Inflammatory macrophage (primary cell): ENCODE data around the gene UNC13C.
"Not testable (repeated sequence)": the region's sequence is repeated elsewhere in the genome, so short reads cannot be mapped to it uniquely, and the experiment has no call there.

Experiments
- DNase-seq, 2 donors: peaks; one replicate each; pipeline ENCODE4 v3.0.0-alpha.2; 2020 to 2022
- total RNA-seq, 18 experiments: gene quantifications; one replicate each; lab custom pipeline; 2026; ENCODE audit warnings: mixed read lengths in 6 of 18, inconsistent platforms in 2 of 18; lab: John Stamatoyannopoulos, UW

Gene UNC13C
- total RNA-seq: 0 to 0.46 (median 0.08) reads per million in 18 experiments

DNA sequence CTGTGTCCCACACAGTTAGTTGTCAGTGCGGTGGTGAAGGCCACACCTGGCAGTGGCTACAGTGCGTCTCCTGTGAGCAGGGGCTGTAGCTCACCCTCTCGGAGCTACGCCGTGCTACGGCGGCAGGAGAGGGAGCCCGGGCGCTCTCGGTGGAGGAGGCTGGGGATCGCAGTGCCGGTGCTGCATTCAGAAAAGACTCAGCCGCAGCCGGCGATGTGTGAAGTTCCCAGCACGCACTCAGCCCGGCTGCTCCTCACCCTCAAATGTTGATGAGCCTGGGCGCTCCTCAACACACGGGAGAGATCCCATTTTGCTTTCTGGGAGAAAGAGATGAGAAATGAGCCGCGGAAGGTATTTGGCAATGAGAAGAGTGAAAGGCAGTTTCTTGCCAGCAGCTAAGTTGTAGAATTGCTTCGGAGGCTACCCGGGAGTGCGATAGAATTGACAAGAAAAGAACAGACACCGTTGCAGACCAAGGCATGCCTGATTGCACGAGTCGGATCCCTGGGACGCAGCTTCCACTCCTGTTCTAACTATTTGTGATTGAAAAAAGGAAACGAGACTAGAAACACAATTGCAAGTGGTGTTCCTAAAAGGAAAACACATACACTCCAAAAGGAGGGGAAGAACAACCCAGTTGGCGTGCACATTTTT lies at the start of gene UNC13C:
Gene UNC13C (plus strand): TSS at position 189 of the 654 bp plus-strand sequence. CDS start 34,463 bp downstream, outside the sequence.
- no peak for DNase-seq

DNA sequence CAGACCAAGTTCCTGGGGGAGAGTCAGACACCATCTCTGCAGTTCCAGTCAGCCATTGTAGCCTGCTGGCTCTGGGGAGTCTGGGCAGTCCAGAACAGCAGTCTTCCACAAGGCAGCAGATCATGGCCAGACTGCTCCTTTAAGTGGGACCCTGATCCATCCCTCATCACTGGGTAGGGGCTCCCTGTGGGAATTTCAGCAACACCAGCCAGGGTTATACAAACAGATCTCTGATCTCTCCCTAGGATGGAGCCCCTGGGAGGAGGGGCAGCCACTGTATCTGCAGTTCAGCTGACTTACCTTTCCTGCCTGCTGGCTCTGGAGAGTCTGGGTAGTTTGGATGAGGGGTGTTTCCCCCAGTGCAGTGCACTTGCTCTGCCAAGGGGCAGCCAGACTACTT lies 42.1 kb upstream of the UNC13C start:
- no peak for DNase-seq

DNA sequence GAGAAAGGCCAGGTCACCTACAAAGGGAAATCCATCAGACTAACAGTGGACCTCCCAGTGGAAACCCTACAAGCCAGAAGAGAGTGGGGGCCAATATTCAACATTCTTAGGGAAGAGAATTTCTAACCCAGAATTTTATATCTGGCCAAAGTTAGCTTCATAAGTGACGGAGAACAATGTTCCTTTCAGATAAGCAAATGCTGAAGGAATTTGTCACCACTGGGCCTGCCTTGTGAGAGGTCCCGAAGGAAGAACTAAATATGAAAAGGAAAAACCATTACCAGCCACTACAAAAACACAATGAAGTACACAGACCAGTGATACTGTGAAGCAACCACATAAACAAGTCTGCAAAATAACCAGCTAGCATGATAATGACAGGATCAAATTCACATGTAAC lies 40.6 kb upstream of the UNC13C start:
- not testable (repeated sequence) for DNase-seq

DNA sequence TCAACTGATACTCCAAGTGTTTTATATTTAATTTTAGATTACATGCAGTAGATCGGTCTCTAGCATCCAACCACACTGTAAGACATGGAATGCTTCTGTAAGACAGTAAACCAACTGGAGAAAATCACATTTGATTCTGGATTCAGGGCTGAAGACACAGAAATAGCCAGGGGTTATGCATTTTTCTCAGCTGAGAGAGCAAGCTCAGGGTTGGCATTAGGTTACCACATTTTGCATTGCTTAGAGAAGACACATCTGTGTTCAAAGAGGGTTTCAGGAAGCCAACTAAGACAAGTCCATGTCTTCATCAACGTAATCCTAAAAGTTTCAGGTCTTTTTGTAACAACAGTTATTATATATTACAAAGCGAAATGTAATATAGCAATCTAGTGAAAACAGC lies 27.7 kb upstream of the UNC13C start:
- no peak for DNase-seq

DNA sequence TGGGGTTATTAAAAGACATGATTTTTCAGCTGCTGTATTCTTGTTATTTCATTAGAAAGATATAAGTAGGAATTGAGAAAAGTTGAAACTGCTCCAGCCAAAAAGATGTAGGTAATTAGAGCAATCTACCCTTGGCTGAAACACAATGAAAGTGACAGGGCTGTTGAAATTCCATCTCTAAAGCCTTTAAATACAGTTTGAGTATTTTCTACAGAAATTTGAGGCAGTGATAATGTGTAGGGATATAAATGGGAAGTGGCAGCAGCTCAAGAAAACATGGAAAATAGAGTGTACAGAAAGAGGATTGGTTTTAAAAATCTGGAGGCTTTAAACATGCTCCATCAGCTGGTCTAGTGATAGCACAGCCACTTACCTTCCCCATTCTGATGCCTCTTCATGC lies 22.8 kb upstream of the UNC13C start:
- no peak for DNase-seq

DNA sequence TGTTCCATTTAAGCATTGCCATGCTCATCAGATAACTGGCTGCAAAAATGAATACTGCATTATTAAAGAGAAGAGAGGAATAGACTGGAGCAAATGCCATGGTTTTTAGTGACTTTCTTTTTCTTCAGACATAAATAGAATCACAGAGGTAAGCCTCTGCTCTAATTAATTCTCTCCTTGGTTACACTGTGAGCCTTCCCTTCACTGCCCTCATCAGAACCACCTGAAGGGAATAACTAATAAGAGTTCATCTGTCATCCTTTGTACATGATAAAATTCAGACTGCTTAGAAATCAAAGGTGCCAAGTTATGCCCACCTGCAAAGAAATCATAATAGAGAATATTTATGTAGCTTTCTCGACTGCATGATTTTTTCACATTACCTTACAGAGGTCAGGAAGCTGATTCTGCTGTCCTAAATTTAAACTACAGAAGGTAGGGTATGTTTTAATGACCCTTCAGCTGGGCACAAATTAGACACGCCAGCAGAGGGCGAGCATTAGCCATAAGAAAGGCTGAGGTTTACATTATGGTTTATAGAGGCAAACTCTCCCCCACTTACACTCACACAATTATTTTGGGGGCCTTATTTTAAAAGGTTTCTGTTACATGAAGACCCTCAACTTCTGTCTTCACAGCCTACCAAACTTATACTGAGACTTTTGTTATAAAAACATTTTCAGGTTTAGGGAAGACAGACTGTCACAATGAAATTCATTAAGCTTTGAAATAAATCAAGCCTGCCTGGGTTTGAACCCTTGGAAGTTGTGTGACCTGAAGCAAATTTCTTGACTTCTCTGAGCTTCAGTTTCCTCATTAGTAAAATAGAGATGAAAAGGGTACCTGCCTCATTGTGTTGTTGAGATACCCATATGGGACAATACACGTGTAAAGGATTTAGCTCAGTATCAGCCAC lies 15.3 kb upstream of the UNC13C start:
- DNase-seq: peak; percentile 11 to 38

DNA sequence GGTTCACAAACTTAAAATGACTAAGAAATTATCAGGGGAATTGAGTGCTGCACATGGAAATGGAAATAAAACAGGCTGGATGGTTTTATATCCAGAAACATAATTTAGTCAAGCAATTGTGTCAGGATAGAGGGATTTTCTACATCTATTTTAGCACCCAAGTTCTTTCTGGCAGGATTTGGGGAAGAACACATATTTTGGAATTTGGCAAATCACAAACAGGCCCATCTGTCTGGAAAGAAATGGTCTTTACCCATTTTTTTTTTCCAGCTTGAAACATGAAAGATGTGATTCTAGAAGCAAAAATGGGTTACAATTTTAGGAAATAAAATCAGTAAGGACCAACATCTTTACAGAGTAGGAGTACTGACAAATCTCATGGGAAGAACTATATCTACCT lies 14.4 kb upstream of the UNC13C start:
- DNase-seq: no peak

DNA sequence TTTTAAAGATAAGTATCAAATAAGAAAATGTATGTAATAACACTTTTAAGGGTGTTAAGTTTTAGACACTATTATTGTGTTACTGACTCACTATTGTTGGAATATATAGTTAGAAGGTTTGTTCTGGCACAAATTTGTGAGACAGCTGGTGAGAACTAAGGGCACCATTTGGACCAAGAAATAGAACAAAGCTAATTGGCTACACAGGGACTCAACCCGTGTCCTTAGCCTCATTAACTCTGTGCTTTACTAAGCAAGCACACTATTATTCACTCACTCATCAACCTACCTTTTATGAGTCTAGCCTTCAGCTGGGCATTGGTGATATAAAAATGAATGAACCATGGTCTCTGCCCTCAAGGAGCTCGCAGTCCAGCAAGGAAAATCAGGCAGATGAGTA lies 4.1 kb upstream of the UNC13C start:
- no peak for DNase-seq

DNA sequence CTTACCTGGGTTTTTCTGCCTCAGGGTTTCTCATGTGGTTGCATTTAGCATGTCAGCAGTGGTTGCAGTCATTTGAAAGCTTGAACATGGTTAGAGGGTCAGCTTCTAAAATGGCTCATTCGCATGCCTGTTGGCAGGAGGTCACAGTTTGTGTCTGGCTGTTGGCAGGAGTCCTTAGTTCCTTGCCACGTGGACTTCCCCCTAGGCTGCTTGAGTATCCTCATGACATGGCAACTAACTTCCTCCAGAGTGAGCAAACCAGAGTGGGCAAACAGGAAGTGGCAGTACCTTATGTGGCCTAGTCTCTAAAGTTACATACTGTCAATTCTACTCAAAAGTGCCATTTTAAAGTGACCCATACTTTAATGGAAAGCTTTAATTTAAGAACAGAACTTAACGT lies 3.4 kb upstream of the UNC13C start:
- peak in 1 of 2 donors; percentile 36 for DNase-seq

DNA sequence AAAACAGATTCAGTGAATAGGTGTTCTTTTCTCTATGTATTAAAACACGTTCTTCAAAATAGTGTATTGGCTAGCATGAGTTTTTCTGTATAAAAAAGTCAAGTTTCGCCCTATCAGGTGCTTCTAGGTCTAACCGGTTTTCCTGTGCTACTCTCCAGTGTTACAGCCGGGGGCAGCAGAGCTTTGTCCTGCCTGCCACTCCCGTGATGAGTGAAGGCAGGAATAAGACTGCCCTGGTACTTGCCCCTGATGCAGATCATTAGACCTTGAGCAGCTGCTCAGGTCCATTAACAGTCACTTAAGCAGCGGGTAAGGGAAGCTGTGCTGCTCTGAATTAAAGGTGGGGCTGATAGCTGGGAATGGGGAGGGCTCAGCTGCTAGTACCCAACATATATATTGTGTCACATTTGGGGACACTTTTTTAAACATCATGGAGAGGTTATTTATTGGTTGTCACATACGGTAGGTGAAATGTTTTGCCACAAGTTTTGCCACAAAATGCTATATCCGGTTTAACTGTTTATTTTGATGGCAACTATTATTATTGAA lies 1.3 kb upstream of the UNC13C start:
- DNase-seq: no peak

DNA sequence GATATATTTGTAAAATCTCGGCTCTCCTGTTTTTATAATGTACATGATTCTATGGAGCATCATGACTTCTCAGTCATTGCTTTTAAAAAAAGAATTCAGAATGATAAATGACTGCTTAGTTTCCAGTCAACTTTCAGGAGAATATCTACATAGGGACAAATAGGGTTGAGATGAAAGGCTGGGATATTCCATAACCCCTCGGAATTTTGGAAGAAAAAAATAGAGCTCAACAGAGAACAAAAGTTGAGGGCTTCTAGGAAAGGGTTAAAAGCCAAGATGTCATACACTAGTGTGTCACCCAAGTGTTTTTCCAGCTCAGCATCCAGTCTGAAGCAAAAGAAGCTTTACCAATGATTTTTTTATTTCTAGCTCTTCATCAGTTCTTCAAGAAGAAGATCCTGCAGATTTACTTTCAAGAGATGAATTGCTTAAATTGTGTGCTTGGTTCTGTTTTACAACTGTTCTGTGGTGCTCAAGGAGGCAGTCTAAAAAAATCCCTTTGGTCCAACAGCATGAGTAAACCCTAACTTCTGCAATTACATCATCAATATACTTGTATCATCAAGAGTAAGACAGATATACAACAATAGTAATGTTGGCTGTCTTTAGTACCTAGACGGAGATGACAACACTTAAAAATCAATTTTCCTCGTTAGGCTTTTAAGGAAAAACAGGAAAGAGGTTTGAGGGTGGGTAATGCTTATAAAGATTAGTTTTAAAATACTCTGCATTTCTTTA lies 979 bp downstream of the UNC13C start:
- DNase-seq: no peak

DNA sequence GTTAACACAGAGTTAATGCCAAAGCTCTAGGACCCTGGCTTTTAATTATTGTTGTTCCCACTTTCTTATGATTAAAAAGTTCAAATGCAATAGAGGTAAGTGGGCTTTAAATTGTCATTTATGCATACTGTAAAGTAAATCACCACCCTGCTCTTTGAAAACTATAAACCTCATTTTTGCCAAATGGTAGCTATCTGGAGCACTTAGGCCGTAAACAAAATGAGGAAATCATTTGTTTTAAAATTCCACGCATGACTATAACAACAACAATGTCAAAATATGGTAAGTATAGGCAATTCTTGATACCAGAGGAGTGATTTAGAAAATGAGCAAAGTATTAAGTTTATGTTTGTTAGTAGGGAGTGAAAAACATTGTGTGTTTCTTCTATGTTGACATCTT lies 1.8 kb downstream of the UNC13C start:
- DNase-seq: no peak

DNA sequence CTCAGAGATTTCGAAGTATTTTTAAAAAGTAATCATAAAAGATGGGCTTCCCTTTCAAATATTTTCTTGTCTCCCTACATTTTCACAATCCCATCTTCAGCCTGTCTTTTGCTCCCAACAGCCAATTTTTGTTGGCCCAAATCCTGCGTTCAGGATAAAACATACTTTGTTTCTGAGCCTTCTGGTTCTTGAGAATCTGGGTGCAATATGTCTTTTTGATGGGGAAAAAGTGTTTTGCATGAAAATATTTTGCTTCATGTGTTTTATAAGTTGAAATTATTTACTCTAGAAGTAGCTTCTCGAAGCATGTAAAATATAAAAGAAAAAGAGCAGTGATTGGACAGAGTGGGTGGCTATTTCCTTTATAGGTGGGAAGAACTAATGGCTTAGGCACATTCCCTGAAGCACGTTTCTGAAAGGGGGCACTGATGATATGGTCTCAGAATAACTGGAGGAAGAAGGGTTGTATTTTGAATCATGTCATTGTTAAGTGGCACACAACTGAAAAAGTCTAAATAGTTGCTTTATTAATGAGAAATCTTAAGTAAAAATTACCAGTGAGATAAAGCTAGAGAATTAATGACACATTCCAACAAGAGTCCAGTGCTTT lies 3.9 kb downstream of the UNC13C start:
- no peak for DNase-seq

DNA sequence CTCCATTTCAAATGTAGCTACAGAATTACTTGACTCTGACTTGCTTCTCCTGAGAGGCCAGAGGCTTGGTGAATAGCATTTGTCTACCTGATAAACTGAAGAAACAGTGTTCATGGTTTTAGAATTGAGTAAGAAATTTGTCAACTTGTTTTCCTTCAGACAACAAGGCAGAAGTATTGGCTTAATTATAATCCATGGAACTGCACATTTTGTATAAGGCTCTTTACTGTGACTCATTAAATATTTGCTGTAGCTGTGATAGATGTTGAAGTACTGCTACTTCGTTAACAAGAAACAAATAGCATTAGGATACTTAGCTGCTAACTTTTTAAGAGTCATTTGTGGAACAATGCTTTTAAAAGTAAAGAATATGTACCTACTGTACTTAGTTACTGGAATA lies 4.6 kb downstream of the UNC13C start:
- no peak for DNase-seq

DNA sequence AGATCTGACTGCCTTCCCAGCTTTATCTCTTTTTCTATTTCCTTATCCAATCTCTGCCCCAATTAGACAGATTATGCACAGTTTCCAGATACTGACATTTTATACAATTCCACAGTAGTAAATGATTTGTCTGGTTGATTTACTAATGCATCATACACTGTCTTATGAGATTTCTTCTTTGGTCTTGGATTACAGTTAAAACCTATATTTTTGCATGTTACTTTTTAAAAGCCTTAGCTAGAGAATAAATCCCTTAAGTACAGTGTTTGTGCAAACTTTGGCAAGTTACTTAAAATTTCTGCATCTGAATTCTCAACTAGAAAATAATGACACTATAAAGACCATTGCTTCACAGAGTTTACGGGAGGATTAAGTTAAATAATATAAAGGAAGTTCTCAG lies 6.0 kb downstream of the UNC13C start:
- no peak for DNase-seq

DNA sequence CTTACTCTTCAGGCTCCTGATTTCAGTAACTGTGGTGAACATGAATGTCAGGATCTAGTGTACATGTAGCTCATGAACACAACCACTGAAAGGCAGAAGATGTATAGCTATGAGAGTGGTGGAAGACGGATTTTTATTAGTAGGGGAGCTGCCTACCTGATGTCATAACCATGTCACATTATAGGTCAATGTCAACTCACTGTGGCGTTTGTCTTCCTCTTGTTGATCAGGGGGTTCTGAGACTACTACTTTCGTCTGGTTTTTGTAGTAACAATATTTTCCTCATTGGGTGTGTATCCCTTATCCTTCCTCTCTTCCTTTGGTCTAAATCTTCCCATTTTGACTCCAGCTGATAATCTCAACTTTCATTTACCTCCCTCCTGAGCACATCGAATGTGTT lies 7.3 kb downstream of the UNC13C start:
- DNase-seq: no peak

DNA sequence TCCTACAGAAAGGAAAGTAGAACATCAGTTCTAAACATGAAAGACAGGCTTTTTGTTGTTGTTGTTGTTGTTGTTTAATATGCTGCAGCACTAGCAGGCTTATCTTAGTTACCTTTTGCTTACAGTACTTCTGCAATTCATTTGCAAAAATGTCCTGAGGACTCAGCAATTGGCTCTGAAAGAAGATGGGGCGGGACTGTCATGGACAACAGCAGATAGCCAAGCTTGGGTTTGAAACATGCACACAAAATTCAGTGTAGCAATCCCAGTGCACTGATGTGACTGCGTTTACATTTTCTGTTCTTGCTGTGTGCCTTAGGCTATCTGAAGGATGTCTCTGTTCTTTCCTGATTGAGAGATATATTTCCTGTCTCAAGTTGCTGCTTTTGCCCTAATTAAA lies 9.2 kb downstream of the UNC13C start:
- DNase-seq: no peak

DNA sequence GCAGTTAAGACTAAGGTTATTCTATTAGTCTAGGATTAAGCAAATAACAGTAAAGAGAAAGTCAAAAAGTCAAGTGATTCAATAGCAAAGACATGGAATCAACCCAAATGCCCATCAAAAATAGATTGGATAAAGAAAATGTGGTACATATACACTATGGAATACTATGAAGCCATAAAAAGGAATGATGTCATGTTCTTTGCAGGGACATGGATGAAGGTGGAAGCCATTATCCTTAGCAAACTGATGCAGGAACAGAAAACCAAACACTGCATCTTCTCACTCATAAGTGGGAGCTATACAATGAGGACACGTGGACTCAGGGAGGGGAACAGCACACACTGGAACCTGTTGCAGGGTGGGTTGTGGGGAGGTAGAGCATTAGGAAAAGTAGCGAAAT lies 29.0 kb downstream of the UNC13C start:
- DNase-seq: no peak

DNA sequence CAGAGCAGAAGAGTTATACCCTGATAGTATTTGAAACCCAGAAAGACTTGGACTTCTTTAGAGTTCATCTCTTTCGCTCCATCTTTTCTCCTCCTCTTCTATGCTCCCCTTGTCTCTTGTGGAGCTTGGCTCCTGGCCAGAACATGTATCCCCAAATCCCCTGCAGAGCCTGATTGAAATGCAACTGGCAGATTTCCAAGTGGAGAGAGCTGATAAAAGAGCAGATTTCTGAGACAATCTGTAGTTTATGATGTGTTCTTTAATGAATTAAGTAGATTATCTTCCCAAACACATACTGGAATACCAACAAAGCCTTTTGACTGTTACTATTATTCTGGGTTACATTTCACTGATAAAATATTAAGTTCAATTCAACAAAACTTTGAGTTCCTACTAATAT lies 33.4 kb downstream of the UNC13C start:
- no peak for DNase-seq

DNA sequence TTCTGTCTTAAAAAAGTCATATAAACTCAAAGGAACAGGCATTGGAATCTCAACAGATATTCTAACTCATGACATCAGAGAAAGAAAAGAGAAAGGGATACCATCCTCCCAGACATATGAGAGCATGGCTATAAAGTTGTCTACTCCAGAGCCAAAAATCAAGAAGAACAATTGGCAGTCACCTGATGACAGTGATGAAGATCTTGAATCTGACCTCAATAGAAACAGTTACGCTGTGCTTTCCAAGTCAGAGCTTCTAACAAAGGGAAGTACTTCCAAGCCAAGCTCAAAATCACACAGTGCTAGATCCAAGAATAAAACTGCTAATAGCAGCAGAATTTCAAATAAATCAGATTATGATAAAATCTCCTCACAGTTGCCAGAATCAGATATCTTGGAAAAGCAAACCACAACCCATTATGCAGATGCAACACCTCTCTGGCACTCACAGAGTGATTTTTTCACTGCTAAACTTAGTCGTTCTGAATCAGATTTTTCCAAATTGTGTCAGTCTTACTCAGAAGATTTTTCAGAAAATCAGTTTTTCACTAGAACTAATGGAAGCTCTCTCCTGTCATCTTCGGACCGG lies 35.9 kb downstream of the UNC13C start:
- no peak for DNase-seq

DNA sequence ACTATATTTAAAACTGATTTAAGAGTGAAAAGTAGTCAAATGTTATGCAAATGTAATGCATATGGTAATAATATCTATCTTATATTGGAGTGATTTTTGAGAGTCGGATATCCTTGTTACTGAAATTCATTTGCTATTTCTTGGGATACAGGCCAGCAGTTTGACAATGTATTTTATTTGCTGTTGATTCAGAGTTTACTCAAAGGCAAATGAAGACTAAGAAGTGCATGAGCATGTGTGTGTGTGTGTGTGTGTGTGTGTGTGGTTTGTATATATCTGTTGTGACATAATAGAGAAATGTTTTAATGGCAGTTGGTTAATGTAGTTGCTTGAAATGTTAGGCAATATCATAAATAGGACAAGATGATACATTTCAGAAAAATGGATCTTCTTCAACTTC lies 39.0 kb downstream of the UNC13C start:
- DNase-seq: no peak

DNA sequence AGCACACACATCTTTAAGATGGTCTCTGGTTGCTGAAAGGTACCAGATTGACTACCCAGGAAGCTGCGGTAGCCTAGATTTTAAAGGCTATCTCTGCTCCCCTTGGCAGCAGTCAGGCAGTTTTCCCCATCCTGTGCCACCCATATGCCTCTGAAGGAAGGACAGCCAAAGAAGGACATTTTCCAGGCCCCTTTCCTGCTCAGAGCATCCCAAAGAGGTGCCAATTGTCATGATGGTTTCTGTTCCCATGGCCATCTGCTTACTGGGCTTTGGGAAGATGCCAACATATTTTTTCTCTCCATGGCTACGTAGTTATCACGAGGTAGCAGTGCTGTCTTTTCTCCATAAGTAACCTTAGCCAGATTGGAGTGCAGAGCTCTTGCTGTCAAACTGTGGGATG lies 39.7 kb downstream of the UNC13C start:
- no peak for DNase-seq
